Adrenal gland (tissue), 5 donors: ENCODE data around the gene TCHH.

Experiments
- CTCF ChIP-seq, 6 experiments: fragments of 450-650 bp in 4 of 6; fragments of 200-600 bp in 2 of 6; sonication (generic) in 1 of 6; IDR thresholded peaks; 1 replicate in 5 of 6; 2 replicates in 1 of 6; pipeline versions ENCODE4 v1.5.1 to v1.8.0; 2016 to 2021; ENCODE audit warnings: antibody characterized with exemption in 6 of 6, mild to moderate bottlenecking in 2 of 6, moderate library complexity in 1 of 6
- POLR2A ChIP-seq, 2 donors: fragments of 450-650 bp; IDR thresholded peaks; one replicate each; pipeline ENCODE4 v1.6.1; 2017; ENCODE audit warnings: antibody characterized with exemption in 2 of 2, mild to moderate bottlenecking in 2 of 2, moderate library complexity in 1 of 2
- donor health status: DM: no; HTN: no; CAD: no.

GRCh38 chr1:152115344-152115743 lies at the start of gene TCHH:
- TF ChIP-seq CTCF (IDR thresholded peaks at IDR 0.05), result no peak
- TF ChIP-seq POLR2A (IDR thresholded peaks at IDR 0.05), result no peak
